ENCODE measurements around the gene ADISSP. TPM values are rescaled to one million over a fixed set of nuclear protein-coding genes. Genes with fewer than 3 reads are reported as not detected.

Gene ADISSP
- total RNA-seq, 4 donors from 2014 or later, result 20.1 to 115 (median 22.8) TPM

DNA sequence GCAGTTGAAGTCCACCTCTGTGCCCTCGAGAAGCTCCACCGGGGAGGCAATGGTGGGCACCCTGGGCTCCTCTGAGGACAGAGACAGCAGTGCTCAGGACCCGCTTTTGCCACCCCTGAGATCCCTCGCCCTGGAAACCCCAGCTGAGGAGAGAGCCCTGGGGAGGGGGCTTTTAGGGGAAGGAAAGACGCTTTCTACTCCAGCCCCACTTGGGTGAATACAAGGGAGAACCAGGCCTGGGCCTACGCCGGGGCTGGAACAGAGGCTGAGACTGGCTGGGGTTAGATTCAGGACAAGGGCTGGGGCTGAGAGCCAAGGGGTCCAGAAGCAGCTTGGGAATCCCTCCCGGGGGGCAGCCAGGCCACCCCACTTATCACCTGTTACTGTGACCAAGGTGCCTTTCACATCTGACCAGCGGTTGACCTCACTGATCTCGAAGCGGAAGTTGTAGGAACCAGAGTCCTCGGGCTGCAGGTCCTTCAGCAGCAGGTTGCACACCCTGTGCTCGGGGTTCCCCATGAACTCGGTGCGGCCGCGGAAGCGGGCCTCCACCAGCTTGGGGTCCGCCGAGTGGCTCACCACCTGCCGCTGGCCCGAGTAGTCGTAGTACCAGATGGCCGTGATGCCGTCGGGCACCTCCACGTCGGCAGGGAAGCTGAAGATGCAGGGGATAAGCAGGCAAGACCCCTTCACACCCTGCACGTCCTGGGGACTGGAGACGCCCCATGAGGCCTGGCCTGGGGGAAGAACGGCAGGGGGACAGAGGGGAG is 61.4 kb downstream of the ADISSP start:
- TF ChIP-seq, protein P1, sequence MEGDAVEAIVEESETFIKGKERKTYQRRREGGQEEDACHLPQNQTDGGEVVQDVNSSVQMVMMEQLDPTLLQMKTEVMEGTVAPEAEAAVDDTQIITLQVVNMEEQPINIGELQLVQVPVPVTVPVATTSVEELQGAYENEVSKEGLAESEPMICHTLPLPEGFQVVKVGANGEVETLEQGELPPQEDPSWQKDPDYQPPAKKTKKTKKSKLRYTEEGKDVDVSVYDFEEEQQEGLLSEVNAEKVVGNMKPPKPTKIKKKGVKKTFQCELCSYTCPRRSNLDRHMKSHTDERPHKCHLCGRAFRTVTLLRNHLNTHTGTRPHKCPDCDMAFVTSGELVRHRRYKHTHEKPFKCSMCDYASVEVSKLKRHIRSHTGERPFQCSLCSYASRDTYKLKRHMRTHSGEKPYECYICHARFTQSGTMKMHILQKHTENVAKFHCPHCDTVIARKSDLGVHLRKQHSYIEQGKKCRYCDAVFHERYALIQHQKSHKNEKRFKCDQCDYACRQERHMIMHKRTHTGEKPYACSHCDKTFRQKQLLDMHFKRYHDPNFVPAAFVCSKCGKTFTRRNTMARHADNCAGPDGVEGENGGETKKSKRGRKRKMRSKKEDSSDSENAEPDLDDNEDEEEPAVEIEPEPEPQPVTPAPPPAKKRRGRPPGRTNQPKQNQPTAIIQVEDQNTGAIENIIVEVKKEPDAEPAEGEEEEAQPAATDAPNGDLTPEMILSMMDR (IDR thresholded peaks at IDR 0.05; ENCODE audit: low read depth), result no peak

GRCh38 chr20:3705491-3705969 is 62.0 kb downstream of the ADISSP start:
- TF ChIP-seq, protein P1 (IDR thresholded peaks at IDR 0.05; ENCODE audit: low read depth), result no peak

DNA sequence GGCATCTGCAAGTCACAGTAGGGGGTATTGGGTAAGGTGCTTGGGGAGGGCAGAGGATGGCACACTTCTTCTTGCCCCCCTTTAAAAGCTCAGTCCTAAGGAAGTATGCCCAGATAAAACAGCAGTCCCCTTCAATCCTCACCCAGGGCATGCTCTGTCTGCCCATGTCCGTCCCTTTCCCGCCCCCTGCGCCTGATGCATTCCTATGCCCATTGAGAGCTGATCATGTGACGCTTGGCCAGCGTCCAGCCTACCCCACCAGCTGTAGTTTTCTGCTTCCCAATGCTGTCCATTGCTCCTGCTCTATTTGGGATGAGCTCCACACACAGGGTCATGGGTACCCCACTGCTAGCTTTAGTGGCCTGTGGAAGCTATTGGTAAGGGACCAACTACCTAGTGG is 63.5 kb downstream of the ADISSP start:
- TF ChIP-seq, protein P1 (IDR thresholded peaks at IDR 0.05; ENCODE audit: low read depth), result no peak

Other genes starting within 250 kb of the ADISSP start
- not detected for gene GFRA4, start 104.4 kb downstream of the ADISSP start, total RNA-seq
- 10 to 100 TPM; 23.6 to 43.9 (median 39.0) TPM for gene ADAM33, start 85.7 kb downstream of the ADISSP start, total RNA-seq
- 10 to 100 TPM; 33.2 to 47.8 (median 37.5) TPM for gene SIGLEC1, start 55.2 kb downstream of the ADISSP start, total RNA-seq
- gene HSPA12B, start 35.1 kb downstream of the ADISSP start, total RNA-seq, result 10 to 100 TPM in 1 of 4 donors, 1 to 10 TPM in 3; 8.0 to 33.7 (median 8.6) TPM
- 1 to 10 TPM in 1 of 4 donors, not detected in 3; 1.3 TPM for gene SPEF1, start 13.7 kb upstream of the ADISSP start, total RNA-seq
- 100 to 1,000 TPM in 1 of 4 donors, 10 to 100 TPM in 3; 36.5 to 101 (median 51.4) TPM for gene CENPB, start 19.0 kb upstream of the ADISSP start, total RNA-seq
- gene CDC25B, start 28.6 kb upstream of the ADISSP start, total RNA-seq, result 10 to 100 TPM; 14.7 to 25.6 (median 19.2) TPM
- 10 to 100 TPM in 2 of 4 donors, 1 to 10 TPM in 2; 8.0 to 15.1 (median 10.6) TPM for gene AP5S1, start 52.8 kb upstream of the ADISSP start, total RNA-seq
- gene MAVS, start 79.1 kb upstream of the ADISSP start, total RNA-seq, result 10 to 100 TPM; 20.7 to 58.0 (median 27.2) TPM
- 10 to 100 TPM; 31.3 to 59.5 (median 47.6) TPM for gene PANK2, start 121.6 kb upstream of the ADISSP start, total RNA-seq
- gene RNF24, start 247.8 kb upstream of the ADISSP start, total RNA-seq, result 10 to 100 TPM; 10.3 to 18.4 (median 13.1) TPM